ENCODE measurements around the gene SPATA31D3. TPM values are rescaled to one million over a fixed set of nuclear protein-coding genes. Genes with fewer than 3 reads are reported as not detected.

The SPATA31D3 gene
- total and polyA plus RNA-seq, 2 of the 13 experiments (the other 11 are each of a cell fraction or from before 2014, with no cell fraction given), result not detected

- FAIRE-seq (no peak), ATAC-seq (no peak), DNase-seq (ENCODE audit: low spot score) (no peak)
- Histone ChIP-seq H3K9ac (ENCODE audit: insufficient read depth, low read depth, low read length) (no peak overlapping the region), H3K36me3 (replicated peaks in 1 of 2; ENCODE audit: control insufficient read depth in 1 of 2, insufficient read depth in 2 of 2, low read length in 2 of 2) (no peaks in the 10 kb centered on the region), H3K27ac (ENCODE audit: extremely low read length, insufficient read depth, low read length) (no peak overlapping the region), H4K20me1 (ENCODE audit: insufficient read depth, low read length) (no peaks in the 10 kb centered on the region), H3K4me2 (ENCODE audit: low read depth, low read length) (no peak overlapping the region), H3K79me2 (ENCODE audit: insufficient read depth, low read length) (no peaks in the 10 kb centered on the region), H2AFZ (ENCODE audit: low read length) (no peak overlapping the region), H3K27me3 (ENCODE audit: control insufficient read depth in 1 of 2, insufficient read depth in 2 of 2, low read length in 2 of 2) (no peaks in the 10 kb centered on the region), H3K4me3 (replicated peaks in 1 of 3; ENCODE audit: insufficient read depth in 1 of 3, low read depth in 2 of 3, low read length in 3 of 3) (no peak overlapping the region), H3K4me1 (ENCODE audit: insufficient read depth, low read length) (no peaks in the 10 kb centered on the region), H3K9me3 (ENCODE audit: low read length) (peaks cover 24% of the 10 kb centered on the region)
- ChIA-PET POLR2A (no interaction called here), CTCF (ENCODE audit: low intra/inter-chr PET ratio, low total read pairs) (no interaction called here)
- in situ Hi-C loops (cut with HindIII; ENCODE audit: extremely low pct_ligation_motif_present, low pct_unique_long_range_greater_than_20kb) (no loop called here), intact Hi-C loops (cut with micrococcal nuclease; ENCODE audit: unreplicated experiment) (no loop called here)
- TF ChIP-seq PHB2 (IDR thresholded peaks at IDR 0.05; ENCODE audit: partially characterized antibody) (no peak), PLSCR1 (CRISPR knock-in tag; IDR thresholded peaks at IDR 0.05; ENCODE audit: borderline replicate concordance) (no peak), ZNF510 (CRISPR knock-in tag; IDR thresholded peaks at IDR 0.05; ENCODE audit: low read depth) (no peak), CBX5 (CRISPR knock-in tag; IDR thresholded peaks at IDR 0.05; ENCODE audit: borderline replicate concordance) (no peak), ATF1 (CRISPR knock-in tag; IDR thresholded peaks at IDR 0.05) (no peak), LCORL (IDR thresholded peaks at IDR 0.05) (no peak), LCORL (CRISPR knock-in tag; IDR thresholded peaks at IDR 0.05) (no peak), BCLAF1 (IDR thresholded peaks at IDR 0.05) (no peak), REL (CRISPR knock-in tag; conservative IDR thresholded peaks at IDR 0.05) (no peak), ZNF354B (CRISPR knock-in tag; IDR thresholded peaks at IDR 0.05) (no peak), WIZ (CRISPR knock-in tag; IDR thresholded peaks at IDR 0.05) (no peak), ZMAT3 (CRISPR knock-in tag; conservative IDR thresholded peaks at IDR 0.05) (no peak), ZNF747 (CRISPR knock-in tag; IDR thresholded peaks at IDR 0.05; ENCODE audit: borderline replicate concordance) (no peak)
- no TSS peak for BruUV-seq (replicated peaks)
Observed at GRCh38 chr9:81955625-81956024, 12.3 kb downstream of the SPATA31D3 start.
